ENCODE data around the gene TMEM132A.

Gene TMEM132A

GRCh38 chr11:60924110-60924905 lies at the start of gene TMEM132A:
Gene TMEM132A, plus strand, starts transcription at chr11:60924460. Its CDS starts 174 bp downstream, at chr11:60924634.
- Histone ChIP-seq H3K27me3 (ENCODE audit: control insufficient read depth, insufficient read depth, low read length) (peaks cover 25% of the 10 kb centered on the region), H3K9me3 (ENCODE audit: control insufficient read depth, low read length) (no peaks in the 10 kb centered on the region), H3K4me3 (ENCODE audit: low read length) (peak within 1 kb of the TSS; percentile 25), H3K4me1 (ENCODE audit: control insufficient read depth, insufficient read depth, low read length) (peaks cover 17% of the 10 kb centered on the region), H3K9ac (ENCODE audit: low read length) (peak within 1 kb of the TSS; percentile 7), H3K36me3 (ENCODE audit: control insufficient read depth, insufficient read depth, low read length) (peaks cover 7% of the 10 kb centered on the region)

GRCh38 chr11:60875366-60876167 lies 48.7 kb upstream of the TMEM132A start:
- Histone ChIP-seq H3K27me3 (ENCODE audit: control insufficient read depth, insufficient read depth, low read length) (no peaks in the 10 kb centered on the region), H3K36me3 (ENCODE audit: control insufficient read depth, insufficient read depth, low read length) (no peaks in the 10 kb centered on the region), H3K4me3 (ENCODE audit: low read length) (no peak overlapping the region), H3K4me1 (ENCODE audit: control insufficient read depth, insufficient read depth, low read length) (peaks cover 9% of the 10 kb centered on the region), H3K9me3 (ENCODE audit: control insufficient read depth, low read length) (no peaks in the 10 kb centered on the region), H3K9ac (ENCODE audit: low read length) (no peak overlapping the region)

DNA sequence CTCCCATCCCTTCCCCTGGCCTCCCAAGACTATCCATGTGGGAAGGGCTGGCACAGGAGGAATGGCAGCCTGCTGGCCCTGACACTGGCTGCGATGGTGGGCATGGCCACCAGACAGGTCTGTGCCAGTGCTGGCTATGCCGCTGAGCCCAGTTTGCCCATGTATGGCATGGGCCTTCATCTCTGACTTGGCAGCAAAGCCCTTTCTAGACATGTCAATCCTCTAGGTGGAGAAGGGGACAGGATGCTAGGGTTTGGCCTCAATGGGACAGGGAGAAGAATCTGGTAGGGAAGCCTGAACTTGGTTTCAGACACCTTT lies 48.1 kb upstream of the TMEM132A start:
- Histone ChIP-seq H3K4me1 (ENCODE audit: control insufficient read depth, insufficient read depth, low read length) (peaks cover 13% of the 10 kb centered on the region), H3K9ac (ENCODE audit: low read length) (no peak overlapping the region), H3K36me3 (ENCODE audit: control insufficient read depth, insufficient read depth, low read length) (no peaks in the 10 kb centered on the region), H3K4me3 (ENCODE audit: low read length) (no peak overlapping the region), H3K27me3 (ENCODE audit: control insufficient read depth, insufficient read depth, low read length) (no peaks in the 10 kb centered on the region), H3K9me3 (ENCODE audit: control insufficient read depth, low read length) (no peaks in the 10 kb centered on the region)

GRCh38 chr11:60878245-60879101 lies 45.8 kb upstream of the TMEM132A start:
- Histone ChIP-seq H3K4me1 (ENCODE audit: control insufficient read depth, insufficient read depth, low read length) (peaks cover 8% of the 10 kb centered on the region), H3K27me3 (ENCODE audit: control insufficient read depth, insufficient read depth, low read length) (no peaks in the 10 kb centered on the region), H3K36me3 (ENCODE audit: control insufficient read depth, insufficient read depth, low read length) (no peaks in the 10 kb centered on the region), H3K4me3 (ENCODE audit: low read length) (no peak overlapping the region), H3K9me3 (ENCODE audit: control insufficient read depth, low read length) (no peaks in the 10 kb centered on the region), H3K9ac (ENCODE audit: low read length) (no peak overlapping the region)

DNA sequence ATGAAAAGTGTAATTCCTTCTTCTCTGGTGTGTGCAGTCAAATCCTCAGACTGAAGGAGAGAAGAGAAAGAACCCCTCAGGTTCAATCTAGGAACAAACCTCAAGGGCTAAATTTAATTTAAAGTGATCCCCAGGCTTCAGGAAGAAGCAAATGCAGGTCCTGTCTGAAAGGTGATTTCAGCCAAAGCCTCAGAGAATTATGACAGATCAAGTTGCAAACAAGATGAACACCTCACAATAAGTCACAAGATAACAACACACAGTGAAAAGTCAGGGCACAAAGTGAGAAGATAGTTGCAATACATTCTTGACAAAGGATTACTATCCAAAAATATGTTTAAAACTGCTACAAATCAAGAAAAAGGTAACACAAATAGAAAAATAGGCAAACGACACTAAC lies 45.2 kb upstream of the TMEM132A start:
- Histone ChIP-seq H3K4me1 (ENCODE audit: control insufficient read depth, insufficient read depth, low read length) (peaks cover 8% of the 10 kb centered on the region), H3K4me3 (ENCODE audit: low read length) (no peak overlapping the region), H3K9ac (ENCODE audit: low read length) (no peak overlapping the region), H3K27me3 (ENCODE audit: control insufficient read depth, insufficient read depth, low read length) (no peaks in the 10 kb centered on the region), H3K9me3 (ENCODE audit: control insufficient read depth, low read length) (no peaks in the 10 kb centered on the region), H3K36me3 (ENCODE audit: control insufficient read depth, insufficient read depth, low read length) (no peaks in the 10 kb centered on the region)

DNA sequence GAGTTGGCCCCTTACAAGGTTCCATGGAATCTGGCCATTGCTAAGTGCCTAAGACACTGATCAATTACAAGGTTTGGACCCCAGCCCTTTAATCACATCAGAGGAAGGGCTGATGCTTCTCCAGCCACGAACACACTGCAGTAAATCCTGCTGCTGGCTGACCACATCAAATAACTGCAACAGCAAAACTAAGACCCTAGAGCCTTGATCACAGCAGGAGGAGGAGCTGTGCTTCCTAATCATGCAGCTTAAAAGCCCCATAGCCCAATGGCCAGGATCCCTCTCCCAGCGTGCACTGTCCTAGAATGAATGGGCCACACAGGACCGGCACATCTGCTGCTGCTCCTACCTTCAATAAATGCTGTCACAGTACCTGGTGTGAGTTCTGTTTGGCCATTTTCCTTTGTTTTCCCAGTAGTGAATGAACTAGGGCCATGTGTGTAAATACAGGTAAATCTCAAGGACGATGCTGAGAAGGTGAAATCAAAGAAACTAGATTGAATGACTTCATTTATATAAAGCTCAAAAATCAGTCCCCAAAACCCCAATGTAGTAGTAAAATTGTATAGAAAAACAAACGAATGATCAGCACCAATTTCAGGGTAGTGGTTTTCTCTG lies 44.2 kb upstream of the TMEM132A start:
- H3K27me3 ChIP-seq (ENCODE audit: control insufficient read depth, insufficient read depth, low read length), result no peaks in the 10 kb centered on the region
- H3K4me1 ChIP-seq (ENCODE audit: control insufficient read depth, insufficient read depth, low read length), result peaks cover 8% of the 10 kb centered on the region
- no peaks in the 10 kb centered on the region for H3K9me3 ChIP-seq (ENCODE audit: control insufficient read depth, low read length)
- H3K36me3 ChIP-seq (ENCODE audit: control insufficient read depth, insufficient read depth, low read length), result no peaks in the 10 kb centered on the region
- no peak overlapping the region for H3K4me3 ChIP-seq (ENCODE audit: low read length)
- H3K9ac ChIP-seq (ENCODE audit: low read length), result no peak overlapping the region

- Histone ChIP-seq H3K4me3 (ENCODE audit: low read length) (no peak overlapping the region), H3K9me3 (ENCODE audit: control insufficient read depth, low read length) (no peaks in the 10 kb centered on the region), H3K4me1 (ENCODE audit: control insufficient read depth, insufficient read depth, low read length) (peaks cover 8% of the 10 kb centered on the region), H3K9ac (ENCODE audit: low read length) (no peak overlapping the region), H3K27me3 (ENCODE audit: control insufficient read depth, insufficient read depth, low read length) (no peaks in the 10 kb centered on the region), H3K36me3 (ENCODE audit: control insufficient read depth, insufficient read depth, low read length) (no peaks in the 10 kb centered on the region)
Measured at GRCh38 chr11:60880643-60881282, 43.5 kb upstream of the TMEM132A start.

DNA sequence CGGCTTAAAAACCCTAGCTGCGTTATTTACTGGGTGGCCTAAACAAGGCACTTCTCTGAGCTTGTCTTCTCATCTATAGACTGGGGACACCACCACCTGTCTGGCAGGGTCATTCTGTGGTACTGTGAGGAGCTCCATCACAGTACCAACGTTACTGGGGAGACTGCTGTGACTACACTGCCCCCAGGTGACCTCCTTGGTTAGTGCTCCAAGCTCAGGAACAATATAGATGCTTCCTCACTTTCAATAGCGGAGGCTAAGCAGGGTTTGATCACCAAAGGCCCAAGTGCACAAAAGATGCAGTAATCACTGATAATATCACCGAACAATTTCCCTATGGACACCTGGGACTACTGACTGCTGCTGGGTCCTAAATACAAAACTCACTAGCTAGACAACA lies 36.7 kb upstream of the TMEM132A start:
- Histone ChIP-seq H3K9me3 (ENCODE audit: control insufficient read depth, low read length) (no peaks in the 10 kb centered on the region), H3K4me1 (ENCODE audit: control insufficient read depth, insufficient read depth, low read length) (peaks cover 5% of the 10 kb centered on the region), H3K4me3 (ENCODE audit: low read length) (no peak overlapping the region), H3K36me3 (ENCODE audit: control insufficient read depth, insufficient read depth, low read length) (no peaks in the 10 kb centered on the region), H3K9ac (ENCODE audit: low read length) (no peak overlapping the region), H3K27me3 (ENCODE audit: control insufficient read depth, insufficient read depth, low read length) (no peaks in the 10 kb centered on the region)

DNA sequence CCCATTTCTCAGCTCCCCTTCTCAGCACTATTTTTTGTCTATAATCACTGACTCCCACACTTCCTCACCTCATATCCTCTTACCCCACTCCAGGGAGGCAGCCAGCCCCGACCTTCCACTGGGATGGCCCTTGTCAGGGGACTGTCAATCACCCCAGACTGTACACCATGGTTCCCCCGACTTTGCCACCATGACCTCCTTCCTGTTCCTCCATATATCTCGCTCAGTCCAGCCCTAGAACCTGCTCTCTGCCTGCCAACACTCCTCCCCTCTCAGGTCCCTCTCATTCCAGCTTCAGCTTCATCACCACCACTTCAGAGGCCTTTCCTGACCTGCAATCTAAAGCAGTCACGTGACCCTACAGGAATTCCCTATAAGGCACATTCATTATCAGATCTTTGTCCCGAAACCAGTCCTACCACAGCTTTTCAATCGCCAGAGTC lies 34.4 kb upstream of the TMEM132A start:
- no peaks in the 10 kb centered on the region for H3K9me3 ChIP-seq (ENCODE audit: control insufficient read depth, low read length)
- H3K4me1 ChIP-seq (ENCODE audit: control insufficient read depth, insufficient read depth, low read length), result peaks cover 5% of the 10 kb centered on the region
- no peak overlapping the region for H3K9ac ChIP-seq (ENCODE audit: low read length)
- no peaks in the 10 kb centered on the region for H3K27me3 ChIP-seq (ENCODE audit: control insufficient read depth, insufficient read depth, low read length)
- H3K36me3 ChIP-seq (ENCODE audit: control insufficient read depth, insufficient read depth, low read length), result no peaks in the 10 kb centered on the region
- H3K4me3 ChIP-seq (ENCODE audit: low read length), result no peak overlapping the region

DNA sequence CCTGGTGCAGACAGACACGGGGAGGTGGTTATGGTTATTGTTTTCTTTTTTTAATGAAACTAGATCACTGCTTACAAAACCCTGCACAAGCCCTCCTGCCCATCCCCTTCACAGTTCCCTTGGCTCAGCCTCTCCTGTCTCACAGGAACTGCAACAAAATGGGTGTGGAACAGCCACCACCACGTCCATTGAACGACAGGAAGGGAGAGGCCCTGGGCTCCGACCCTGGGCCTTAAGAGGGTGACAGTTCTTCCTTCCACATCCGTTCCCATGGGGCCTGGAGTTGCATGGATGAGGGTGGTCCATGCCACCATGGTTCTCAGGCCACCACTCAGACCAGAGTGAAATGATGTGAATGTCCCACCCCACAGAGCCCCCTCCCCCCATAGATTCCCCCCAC lies 33.6 kb upstream of the TMEM132A start:
- peaks cover 5% of the 10 kb centered on the region for H3K4me1 ChIP-seq (ENCODE audit: control insufficient read depth, insufficient read depth, low read length)
- no peaks in the 10 kb centered on the region for H3K36me3 ChIP-seq (ENCODE audit: control insufficient read depth, insufficient read depth, low read length)
- H3K9ac ChIP-seq (ENCODE audit: low read length), result no peak overlapping the region
- H3K9me3 ChIP-seq (ENCODE audit: control insufficient read depth, low read length), result no peaks in the 10 kb centered on the region
- no peaks in the 10 kb centered on the region for H3K27me3 ChIP-seq (ENCODE audit: control insufficient read depth, insufficient read depth, low read length)
- H3K4me3 ChIP-seq (ENCODE audit: low read length), result no peak overlapping the region

DNA sequence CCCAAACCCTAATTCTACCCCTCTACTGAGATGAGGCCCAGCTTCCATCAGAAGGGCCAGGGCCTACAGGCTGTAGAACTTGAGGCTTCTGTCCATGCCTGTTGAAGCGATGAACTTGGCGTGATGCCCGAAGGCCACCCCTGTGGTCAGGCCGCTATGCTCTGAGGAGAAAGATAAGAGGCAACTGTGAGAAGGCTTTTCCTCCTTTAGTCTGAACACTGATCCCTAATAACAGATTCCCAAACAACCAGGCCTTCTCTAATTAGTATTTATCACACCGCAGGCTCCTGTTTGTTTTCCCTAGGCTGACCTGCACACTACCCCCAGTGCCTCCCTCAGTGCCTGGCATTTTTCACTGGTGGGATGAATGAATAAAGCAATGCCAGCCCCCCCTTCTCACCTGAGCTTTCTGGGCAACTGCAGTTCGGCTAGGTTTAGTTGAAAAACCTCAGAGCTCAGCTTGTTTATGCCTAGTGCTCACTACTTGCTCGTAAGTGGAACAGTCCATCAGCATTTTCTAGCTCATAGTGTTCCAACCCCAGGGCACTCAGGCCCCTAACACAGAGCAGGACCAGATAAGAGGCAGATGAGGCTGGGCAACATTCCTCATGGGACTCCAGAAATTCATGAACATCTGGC lies 33.0 kb upstream of the TMEM132A start:
- Histone ChIP-seq H3K9ac (ENCODE audit: low read length) (no peak overlapping the region), H3K9me3 (ENCODE audit: control insufficient read depth, low read length) (no peaks in the 10 kb centered on the region), H3K4me1 (ENCODE audit: control insufficient read depth, insufficient read depth, low read length) (peaks cover 5% of the 10 kb centered on the region), H3K27me3 (ENCODE audit: control insufficient read depth, insufficient read depth, low read length) (no peaks in the 10 kb centered on the region), H3K4me3 (ENCODE audit: low read length) (no peak overlapping the region), H3K36me3 (ENCODE audit: control insufficient read depth, insufficient read depth, low read length) (no peaks in the 10 kb centered on the region)

All from mucosa of stomach (tissue), 1 donor.